Measurements from ENCODE around the gene DCN.

Gene DCN

GRCh38 chr12:91178781-91179180 is 3.8 kb downstream of the DCN start:
- Histone ChIP-seq H3K27me3 (ENCODE audit: insufficient read depth, low read depth, severe bottlenecking) (no peaks in the 10 kb centered on the region), H3K27ac (no peak overlapping the region), H3K36me3 (no peaks in the 10 kb centered on the region), H3K9me3 (ENCODE audit: severe bottlenecking) (no peaks in the 10 kb centered on the region), H3K4me3 (ENCODE audit: low read depth, low read length) (no peak overlapping the region)
- no peak for DNase-seq
- TF ChIP-seq, protein P1, sequence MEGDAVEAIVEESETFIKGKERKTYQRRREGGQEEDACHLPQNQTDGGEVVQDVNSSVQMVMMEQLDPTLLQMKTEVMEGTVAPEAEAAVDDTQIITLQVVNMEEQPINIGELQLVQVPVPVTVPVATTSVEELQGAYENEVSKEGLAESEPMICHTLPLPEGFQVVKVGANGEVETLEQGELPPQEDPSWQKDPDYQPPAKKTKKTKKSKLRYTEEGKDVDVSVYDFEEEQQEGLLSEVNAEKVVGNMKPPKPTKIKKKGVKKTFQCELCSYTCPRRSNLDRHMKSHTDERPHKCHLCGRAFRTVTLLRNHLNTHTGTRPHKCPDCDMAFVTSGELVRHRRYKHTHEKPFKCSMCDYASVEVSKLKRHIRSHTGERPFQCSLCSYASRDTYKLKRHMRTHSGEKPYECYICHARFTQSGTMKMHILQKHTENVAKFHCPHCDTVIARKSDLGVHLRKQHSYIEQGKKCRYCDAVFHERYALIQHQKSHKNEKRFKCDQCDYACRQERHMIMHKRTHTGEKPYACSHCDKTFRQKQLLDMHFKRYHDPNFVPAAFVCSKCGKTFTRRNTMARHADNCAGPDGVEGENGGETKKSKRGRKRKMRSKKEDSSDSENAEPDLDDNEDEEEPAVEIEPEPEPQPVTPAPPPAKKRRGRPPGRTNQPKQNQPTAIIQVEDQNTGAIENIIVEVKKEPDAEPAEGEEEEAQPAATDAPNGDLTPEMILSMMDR (IDR thresholded peaks at IDR 0.05; ENCODE audit: low read depth, low read length) = no peak

- Histone ChIP-seq H3K27ac (no peak overlapping the region), H3K4me3 (ENCODE audit: low read depth, low read length) (no peak overlapping the region), H3K36me3 (no peaks in the 10 kb centered on the region), H3K27me3 (ENCODE audit: insufficient read depth, low read depth, severe bottlenecking) (no peaks in the 10 kb centered on the region), H3K9me3 (ENCODE audit: severe bottlenecking) (no peaks in the 10 kb centered on the region)
- TF ChIP-seq, protein P1 (IDR thresholded peaks at IDR 0.05; ENCODE audit: low read depth, low read length) = peak; percentile 40
- DNase-seq = no peak
Measured at GRCh38 chr12:91178139-91178561, 4.5 kb downstream of the DCN start.

DNA sequence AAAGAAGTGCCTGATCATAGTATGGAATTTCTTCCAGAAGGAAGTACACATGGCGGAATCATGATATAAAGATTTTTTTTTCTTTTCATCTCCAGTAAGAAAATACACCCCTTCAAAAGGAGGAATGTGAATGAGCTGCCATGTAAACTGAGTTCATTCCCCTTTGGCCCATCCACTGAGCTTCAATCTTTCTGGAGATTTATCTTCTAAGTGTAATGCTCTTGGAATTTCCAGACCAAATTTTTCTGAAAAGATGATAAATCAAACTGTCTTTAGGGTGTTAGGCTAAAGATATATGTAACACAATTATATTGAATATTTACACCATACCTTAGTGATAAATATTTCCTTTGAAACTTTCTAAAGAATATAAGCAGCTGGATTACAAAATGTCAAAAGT is 5.2 kb downstream of the DCN start:
- H3K27ac ChIP-seq = no peak overlapping the region
- no peaks in the 10 kb centered on the region for H3K27me3 ChIP-seq (ENCODE audit: insufficient read depth, low read depth, severe bottlenecking)
- no peaks in the 10 kb centered on the region for H3K36me3 ChIP-seq
- no peak overlapping the region for H3K4me3 ChIP-seq (ENCODE audit: low read depth, low read length)
- no peak for DNase-seq
- TF ChIP-seq, protein P1 (IDR thresholded peaks at IDR 0.05; ENCODE audit: low read depth, low read length) = no peak
- no peaks in the 10 kb centered on the region for H3K9me3 ChIP-seq (ENCODE audit: severe bottlenecking)

DNA sequence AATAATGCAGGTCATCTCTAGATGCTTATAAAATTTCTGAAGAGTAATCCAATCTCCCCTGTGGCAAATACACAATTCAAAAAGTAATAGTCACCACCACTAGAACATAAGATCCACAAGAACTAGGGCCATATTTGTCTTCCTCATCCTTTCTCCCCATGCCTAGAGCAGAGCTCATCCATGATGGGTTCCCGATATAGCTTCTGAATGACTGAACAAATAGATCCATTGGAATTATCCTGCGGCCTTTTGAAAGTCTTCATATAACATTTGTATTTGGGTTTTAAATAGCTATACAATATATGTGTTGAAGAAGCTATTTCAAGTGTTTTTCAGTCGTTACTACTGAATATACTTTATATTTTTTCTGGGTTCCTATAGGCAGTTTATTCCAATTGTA is 5.7 kb downstream of the DCN start:
- TF ChIP-seq, protein P1 (IDR thresholded peaks at IDR 0.05; ENCODE audit: low read depth, low read length) = no peak

GRCh38 chr12:91176358-91176757 is 6.3 kb downstream of the DCN start:
- H3K36me3 ChIP-seq = no peaks in the 10 kb centered on the region

More for the DNA sequence above, 5.7 kb downstream of the DCN start:
- Histone ChIP-seq H3K27ac (no peak overlapping the region), H3K9me3 (ENCODE audit: severe bottlenecking) (no peaks in the 10 kb centered on the region), H3K4me3 (ENCODE audit: low read depth, low read length) (no peak overlapping the region), H3K36me3 (no peaks in the 10 kb centered on the region), H3K27me3 (ENCODE audit: insufficient read depth, low read depth, severe bottlenecking) (no peaks in the 10 kb centered on the region)
- DNase-seq = no peak

DNA sequence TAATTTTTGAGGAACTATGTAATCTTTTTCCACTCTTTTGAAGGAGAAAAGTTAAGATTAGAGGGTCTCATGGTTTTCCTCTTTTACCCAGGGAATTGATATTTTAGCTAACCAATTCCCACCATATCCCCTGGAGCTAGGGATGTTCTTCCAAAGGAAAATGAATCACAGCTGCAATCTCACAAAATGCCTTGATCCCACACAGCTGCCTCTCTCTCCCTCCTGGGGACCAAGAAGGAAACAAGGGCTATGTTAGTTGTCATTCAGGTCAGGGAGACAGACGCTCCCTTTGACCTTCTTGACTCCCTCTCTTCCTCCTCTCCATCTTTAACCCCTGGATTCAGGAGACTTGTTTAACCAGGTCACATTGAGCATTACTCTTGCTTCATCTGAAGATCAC is 9.5 kb downstream of the DCN start:
- Histone ChIP-seq H3K27me3 (ENCODE audit: insufficient read depth, low read depth, severe bottlenecking) (no peaks in the 10 kb centered on the region), H3K4me3 (ENCODE audit: low read depth, low read length) (no peak overlapping the region), H3K36me3 (no peaks in the 10 kb centered on the region), H3K9me3 (ENCODE audit: severe bottlenecking) (no peaks in the 10 kb centered on the region), H3K27ac (no peak overlapping the region)
- TF ChIP-seq, protein P1 (IDR thresholded peaks at IDR 0.05; ENCODE audit: low read depth, low read length) = no peak
- no peak for DNase-seq

More at GRCh38 chr12:91176358-91176757, 6.3 kb downstream of the DCN start:
- Histone ChIP-seq H3K9me3 (ENCODE audit: severe bottlenecking) (no peaks in the 10 kb centered on the region), H3K27me3 (ENCODE audit: insufficient read depth, low read depth, severe bottlenecking) (no peaks in the 10 kb centered on the region), H3K27ac (no peak overlapping the region), H3K4me3 (ENCODE audit: low read depth, low read length) (no peak overlapping the region)
- no peak for DNase-seq
- TF ChIP-seq, protein P1 (IDR thresholded peaks at IDR 0.05; ENCODE audit: low read depth, low read length) = no peak
